MM.1S (cell line): ENCODE data around the gene MCF2L2.

ENCODE experiments used
- CTCF ChIP-seq: fragments of 300-600 bp; sonication (generic); IDR thresholded peaks from 2 replicates; pipeline ENCODE4 v1.5.1; 2016; ENCODE audit warnings: antibody characterized with exemption, low read length, mixed read lengths
- EZH2 ChIP-seq: fragments of 300-600 bp; sonication (generic); optimal IDR thresholded peaks from 2 replicates; pipeline ENCODE3; 2017; ENCODE audit warnings: low read depth, mild to moderate bottlenecking, antibody characterized with exemption, low read length, mixed read lengths
- EZH2phosphoT487 ChIP-seq: fragments of 300-600 bp; sonication (generic); IDR thresholded peaks from 2 replicates; pipeline ENCODE4 v1.6.1; 2018; ENCODE audit warnings: antibody characterized with exemption, low read length

DNA sequence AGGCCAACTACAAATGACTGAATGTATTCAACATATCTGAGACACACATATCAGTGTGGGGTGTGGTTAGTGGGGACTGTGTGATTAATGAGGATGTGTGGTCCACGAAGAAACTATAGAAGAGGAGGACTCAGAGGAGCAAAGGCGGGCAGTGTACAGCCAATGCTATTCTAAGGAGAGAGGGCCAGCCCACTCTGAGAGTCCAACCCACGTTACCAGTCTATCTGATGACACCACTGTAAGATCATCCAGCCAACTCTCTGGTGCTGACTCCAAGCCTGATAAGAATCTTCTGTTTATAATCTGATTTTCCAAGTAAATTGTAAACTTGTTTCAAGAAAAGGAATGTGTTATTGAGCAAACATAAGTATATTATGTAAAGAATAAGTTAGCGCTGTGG, 47.2 kb downstream of the MCF2L2 start:
- no peak for TF ChIP-seq CTCF
- no peak for TF ChIP-seq EZH2phosphoT487
- no peak for TF ChIP-seq EZH2
